Astrocyte (in vitro differentiated cells and primary cell): Measurements from ENCODE around the gene KCNQ5. TPM values are rescaled to one million over a fixed set of nuclear protein-coding genes. Genes with fewer than 3 reads are reported as not detected.

Source experiments
- DNase-seq: peaks from one replicate; pipeline ENCODE4 v3.0.0-alpha.2; 2010; ENCODE audit warnings: low read depth
- FAIRE-seq: peaks from 2 replicates; lab custom pipeline; 2011; peaks lifted over from hg19 to GRCh38; lab: Jason Lieb, UNC
- H2AFZ ChIP-seq: 2 replicates; pipeline ENCODE4 v1.6.0; 2012; ENCODE audit warnings: low read depth, low read length, inconsistent platforms
- H3K27ac ChIP-seq: 2 replicates; pipeline ENCODE4 v1.5.1; 2011; ENCODE audit warnings: low read depth, low read length, inconsistent platforms
- H3K27me3 ChIP-seq: 2 replicates; pipeline ENCODE4 v1.6.0; 2011; ENCODE audit warnings: low read length, inconsistent platforms; ENCODE audit not compliant: insufficient read depth
- H3K36me3 ChIP-seq: 2 replicates; pipeline ENCODE4 v1.5.1; 2011; ENCODE audit warnings: low read length, inconsistent platforms; ENCODE audit not compliant: insufficient read depth
- H3K4me1 ChIP-seq: 2 replicates; pipeline ENCODE4 v1.5.1; 2011; ENCODE audit warnings: low read length, inconsistent platforms; ENCODE audit not compliant: insufficient read depth
- H3K4me2 ChIP-seq: 2 replicates; pipeline ENCODE4 v1.6.0; 2012; ENCODE audit warnings: low read length, inconsistent platforms
- H3K4me3 ChIP-seq: 2 replicates; pipeline ENCODE4 v1.5.1; 2011; ENCODE audit warnings: low read depth, mild to moderate bottlenecking, low read length, inconsistent platforms; ENCODE audit not compliant: insufficient read depth
- H3K79me2 ChIP-seq: 2 replicates; pipeline ENCODE4 v1.6.0; 2012; ENCODE audit warnings: mild to moderate bottlenecking, low read length, inconsistent platforms; ENCODE audit not compliant: insufficient read depth
- H3K9ac ChIP-seq: 2 replicates; pipeline ENCODE4 v1.6.0; 2012; ENCODE audit warnings: mild to moderate bottlenecking, low read length, inconsistent platforms
- H3K9me3 ChIP-seq: 2 replicates; pipeline ENCODE4 v1.5.1; 2012; ENCODE audit warnings: low read depth, mild to moderate bottlenecking, low read length, inconsistent platforms; ENCODE audit not compliant: insufficient read depth
- H4K20me1 ChIP-seq: 2 replicates; pipeline ENCODE4 v1.6.0; 2012; ENCODE audit warnings: low read length, inconsistent platforms; ENCODE audit not compliant: insufficient read depth
- H3K27ac Mint-ChIP-seq: one replicate; pipeline ENCODE4 v1.8.0; 2021; ENCODE audit warnings: mild to moderate bottlenecking, mixed read lengths; ENCODE audit not compliant: unreplicated experiment
- H3K27me3 Mint-ChIP-seq: one replicate; pipeline ENCODE4 v1.8.0; 2021; ENCODE audit warnings: low read depth, mixed read lengths; ENCODE audit not compliant: unreplicated experiment
- H3K36me3 Mint-ChIP-seq: one replicate; pipeline ENCODE4 v1.8.0; 2021; ENCODE audit warnings: low read depth, mixed read lengths; ENCODE audit not compliant: unreplicated experiment
- H3K4me1 Mint-ChIP-seq: one replicate; pipeline ENCODE4 v1.8.0; 2021; ENCODE audit warnings: low read depth, mixed read lengths; ENCODE audit not compliant: unreplicated experiment
- H3K4me3 Mint-ChIP-seq: one replicate; pipeline ENCODE4 v1.8.0; 2021; ENCODE audit warnings: mild to moderate bottlenecking, moderate library complexity, mixed read lengths; ENCODE audit not compliant: unreplicated experiment
- H3K9me3 Mint-ChIP-seq: one replicate; pipeline ENCODE4 v1.8.0; 2021; ENCODE audit warnings: mild to moderate bottlenecking, mixed read lengths; ENCODE audit not compliant: unreplicated experiment
- CTCF ChIP-seq: IDR thresholded peaks from 2 replicates; pipeline ENCODE4 v1.5.1; 2011; ENCODE audit warnings: low read depth, mild to moderate bottlenecking, inconsistent platforms, low read length, moderate library complexity; ENCODE audit not compliant: insufficient read depth
- EZH2 ChIP-seq: IDR thresholded peaks from 2 replicates; pipeline ENCODE4 v1.6.1; 2012; ENCODE audit warnings: mild to moderate bottlenecking, low read length, inconsistent platforms; ENCODE audit not compliant: insufficient read depth
- total RNA-seq: library from RNA; stranded (reverse); gene quantifications from 2 replicates; pipeline ENCODE4 v1.2.1, GENCODE V29; 2021

The KCNQ5 gene
- total RNA-seq, 1 donor from 2014 or later: 2.0 TPM

GRCh38 chr6:72886170-72886569 lies 264.3 kb downstream of the KCNQ5 start:
- Histone ChIP-seq H3K4me1 (no peaks in the 10 kb centered on the region), H4K20me1 (no peaks in the 10 kb centered on the region), H2AFZ (no peak overlapping the region), H3K27me3 (no peaks in the 10 kb centered on the region), H3K4me2 (no peak overlapping the region), H3K27ac (no peak overlapping the region), H3K9me3 (no peaks in the 10 kb centered on the region), H3K79me2 (no peaks in the 10 kb centered on the region), H3K4me3 (no peak overlapping the region), H3K9ac (no peak overlapping the region), H3K36me3 (no peaks in the 10 kb centered on the region)
- no peaks in the 10 kb centered on the region for H3K27me3 Mint-ChIP-seq
- H3K36me3 Mint-ChIP-seq: peaks cover 2% of the 10 kb centered on the region
- H3K27ac Mint-ChIP-seq: no peak overlapping the region
- H3K4me1 Mint-ChIP-seq: no peaks in the 10 kb centered on the region
- FAIRE-seq: no peak
- no peak for DNase-seq
- H3K9me3 Mint-ChIP-seq: peaks cover 1% of the 10 kb centered on the region
- no peak overlapping the region for H3K4me3 Mint-ChIP-seq
- TF ChIP-seq CTCF: no peak
- no peak for TF ChIP-seq EZH2

- Histone ChIP-seq H3K4me3 (no peak overlapping the region), H4K20me1 (no peaks in the 10 kb centered on the region), H3K9ac (no peak overlapping the region), H2AFZ (no peak overlapping the region), H3K4me1 (no peaks in the 10 kb centered on the region), H3K36me3 (no peaks in the 10 kb centered on the region), H3K27me3 (no peaks in the 10 kb centered on the region), H3K4me2 (no peak overlapping the region), H3K27ac (no peak overlapping the region), H3K9me3 (no peaks in the 10 kb centered on the region), H3K79me2 (no peaks in the 10 kb centered on the region)
- FAIRE-seq (no peak), DNase-seq (no peak)
- H3K36me3 Mint-ChIP-seq: peaks cover 2% of the 10 kb centered on the region
- TF ChIP-seq EZH2 (no peak), CTCF (no peak)
- H3K4me3 Mint-ChIP-seq: no peak overlapping the region
- H3K27me3 Mint-ChIP-seq: no peaks in the 10 kb centered on the region
- no peak overlapping the region for H3K27ac Mint-ChIP-seq
- H3K4me1 Mint-ChIP-seq: no peaks in the 10 kb centered on the region
- H3K9me3 Mint-ChIP-seq: peaks cover 1% of the 10 kb centered on the region
Measured at GRCh38 chr6:72890233-72890632, 268.4 kb downstream of the KCNQ5 start.

GRCh38 chr6:72890671-72891070 lies 268.8 kb downstream of the KCNQ5 start:
- no peaks in the 10 kb centered on the region for H4K20me1 ChIP-seq
- H3K4me1 ChIP-seq: no peaks in the 10 kb centered on the region
- no peak overlapping the region for H3K27ac ChIP-seq
- H3K79me2 ChIP-seq: no peaks in the 10 kb centered on the region
- TF ChIP-seq EZH2: no peak
- TF ChIP-seq CTCF: no peak
- no peak overlapping the region for H3K4me2 ChIP-seq
- peaks cover 1% of the 10 kb centered on the region for H3K9me3 Mint-ChIP-seq
- FAIRE-seq: no peak
- peaks cover 2% of the 10 kb centered on the region for H3K36me3 Mint-ChIP-seq
- no peak overlapping the region for H3K4me3 Mint-ChIP-seq
- DNase-seq: no peak
- no peaks in the 10 kb centered on the region for H3K27me3 Mint-ChIP-seq
- H3K27me3 ChIP-seq: no peaks in the 10 kb centered on the region
- H3K9ac ChIP-seq: no peak overlapping the region
- H3K4me1 Mint-ChIP-seq: no peaks in the 10 kb centered on the region
- no peak overlapping the region for H3K4me3 ChIP-seq
- no peaks in the 10 kb centered on the region for H3K36me3 ChIP-seq
- no peak overlapping the region for H3K27ac Mint-ChIP-seq
- no peak overlapping the region for H2AFZ ChIP-seq
- H3K9me3 ChIP-seq: no peaks in the 10 kb centered on the region
